Measurements from ENCODE around the gene RMND5A.
A peak's percentile ranks its signal among the peaks of the same experiment; 100 is the strongest.

Gene RMND5A

DNA sequence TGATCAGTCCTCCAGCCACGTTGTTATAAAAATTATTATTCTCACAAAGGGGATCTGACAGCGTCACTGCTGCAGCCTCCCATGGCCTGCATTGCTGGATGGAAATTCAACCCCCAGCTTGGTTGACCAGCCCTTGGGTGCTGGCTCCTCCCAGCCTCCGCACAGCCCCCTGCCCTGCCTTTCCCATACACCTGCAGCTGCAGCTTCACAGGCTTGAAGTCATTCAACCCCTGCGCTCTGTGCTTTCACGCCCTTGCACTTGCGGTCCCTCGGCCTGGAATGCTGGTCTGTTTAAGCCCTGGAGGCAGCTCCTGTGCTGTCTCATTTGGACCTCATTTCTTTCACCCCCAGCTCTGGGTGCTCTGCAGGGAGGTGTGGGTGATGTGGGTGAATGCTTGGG lies 71.5 kb downstream of the RMND5A start:
- no peak for DNase-seq (ENCODE audit: low read depth in 2 of 2)

DNA sequence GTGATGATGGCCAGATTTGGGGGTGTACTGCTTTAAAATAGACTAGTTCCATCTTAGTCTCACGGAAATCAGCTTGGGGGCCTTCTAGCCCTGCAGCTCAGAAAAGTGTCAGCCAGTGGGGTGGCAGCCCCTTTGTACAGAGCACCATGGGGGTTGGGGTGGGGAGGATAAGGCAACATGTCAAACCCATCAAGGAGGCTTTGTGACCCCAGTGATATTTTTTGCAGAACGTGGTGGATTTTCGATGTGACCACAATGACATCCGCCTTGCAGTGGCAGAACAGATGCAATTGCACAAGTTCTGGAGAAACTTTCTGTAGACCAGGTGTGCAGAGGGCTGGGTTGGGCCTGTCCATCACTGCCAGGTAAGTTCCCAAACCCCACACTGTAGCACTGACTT lies 73.7 kb downstream of the RMND5A start:
- DNase-seq (ENCODE audit: low read depth in 2 of 2), result no peak

DNA sequence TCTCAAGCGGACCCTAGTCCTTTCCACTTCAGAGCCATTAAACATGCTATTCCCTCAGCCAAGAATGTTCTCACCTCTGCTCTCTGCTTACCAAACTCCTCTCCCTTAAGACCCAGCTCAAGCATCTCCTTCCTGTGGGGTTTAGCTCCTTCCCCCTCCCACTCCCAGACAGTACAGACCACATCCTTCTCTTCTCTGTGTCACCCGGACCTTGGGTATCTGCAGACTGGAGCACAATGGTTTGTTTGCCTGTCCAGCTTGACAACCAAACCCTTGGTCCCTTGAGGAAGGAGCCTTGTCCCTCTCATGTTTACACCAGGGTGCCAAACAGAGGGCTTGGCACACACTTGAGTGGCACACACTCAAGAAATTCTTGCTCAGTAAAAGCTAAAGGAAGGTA lies 74.8 kb downstream of the RMND5A start:
- DNase-seq (ENCODE audit: low read depth in 2 of 2), result no peak

DNA sequence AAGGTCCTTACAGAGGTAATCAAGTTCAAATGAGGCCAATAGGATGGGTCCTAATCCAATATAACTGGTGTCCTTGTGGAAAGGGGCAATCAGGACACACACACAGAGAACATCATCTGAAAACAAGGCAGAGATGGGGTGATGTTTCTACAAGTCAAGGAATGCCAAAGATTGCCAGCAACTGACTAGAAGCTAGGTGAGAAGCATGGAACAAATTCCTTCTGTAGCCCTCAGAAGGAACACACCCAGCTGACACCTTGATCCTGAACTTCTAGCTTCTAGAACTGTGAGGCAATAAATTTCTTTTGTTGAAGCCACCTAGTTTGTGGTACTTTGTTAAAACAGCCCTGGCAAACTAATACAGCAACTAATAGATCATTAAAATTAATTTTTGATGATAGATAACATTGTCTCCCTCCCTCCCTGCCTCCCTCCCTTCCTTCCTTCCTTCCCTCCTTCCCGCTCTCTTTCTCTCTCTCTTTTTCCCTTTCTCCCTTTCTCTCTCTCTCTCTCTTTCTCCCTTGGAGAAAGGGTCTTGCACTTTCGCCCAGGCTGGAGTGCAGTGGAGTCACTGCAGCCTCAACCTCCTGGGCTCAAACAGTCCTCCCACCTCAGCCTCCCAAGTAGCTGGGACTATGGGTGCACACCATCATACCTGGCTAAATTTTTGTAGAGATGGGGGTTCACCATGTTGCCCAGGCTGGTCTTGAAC lies 80.9 kb downstream of the RMND5A start:
- no peak for DNase-seq (ENCODE audit: low read depth in 2 of 2)

DNA sequence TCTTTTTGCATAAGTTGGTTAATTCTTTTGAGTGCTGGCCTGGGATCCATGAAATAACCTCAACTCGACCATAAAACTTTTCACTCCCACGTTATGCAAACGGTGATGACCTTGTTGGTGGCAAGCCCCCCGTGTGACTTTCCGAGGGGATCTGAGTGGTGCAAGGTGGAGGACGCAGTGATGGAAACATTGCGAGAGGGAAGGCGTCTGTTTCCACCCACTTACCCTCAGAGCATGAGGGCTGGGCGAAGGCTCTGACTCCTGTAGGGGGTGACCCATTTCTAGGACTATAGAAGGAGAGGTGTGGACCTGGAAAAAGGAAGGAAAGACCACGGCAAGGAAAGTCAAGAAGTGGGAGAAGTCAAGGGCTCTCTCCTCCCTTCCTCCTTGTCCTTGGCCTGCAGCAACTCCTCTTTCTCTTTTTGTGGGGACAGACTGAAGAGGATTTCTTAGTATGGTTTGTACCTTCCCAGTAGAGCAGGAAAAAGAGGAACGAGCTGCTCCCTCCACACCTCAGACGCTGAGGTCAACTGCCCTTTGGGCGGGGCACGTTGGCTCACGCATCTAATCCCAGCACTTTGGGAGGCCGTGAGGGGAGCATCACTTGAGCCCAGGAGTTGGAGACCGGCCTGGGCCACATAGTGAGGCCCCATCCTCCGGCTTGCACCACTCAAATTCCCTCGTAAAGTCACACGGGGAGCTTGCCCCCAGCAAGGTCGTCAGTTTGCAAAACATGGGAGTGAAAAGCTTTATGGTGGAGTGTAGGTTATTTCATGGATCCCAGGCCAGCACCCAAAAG lies 86.2 kb downstream of the RMND5A start:
- no peak for DNase-seq (ENCODE audit: low read depth in 2 of 2)

DNA sequence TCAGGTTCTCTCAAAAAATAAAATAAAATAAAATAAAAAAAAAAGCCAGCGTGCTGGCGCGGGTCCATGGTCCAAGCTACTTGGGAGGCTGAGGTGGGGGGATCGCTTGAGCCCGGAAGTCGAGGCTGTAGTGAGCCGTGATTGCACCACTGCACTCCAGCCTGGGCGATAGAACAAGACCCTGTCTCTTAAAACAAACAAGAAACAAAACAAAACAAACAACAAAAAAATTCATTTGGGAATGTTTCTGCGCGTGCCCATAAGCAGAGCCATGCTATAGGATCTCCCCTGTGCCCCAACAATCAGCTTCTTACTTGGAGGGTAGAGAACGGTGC lies 87.0 kb downstream of the RMND5A start:
- DNase-seq (ENCODE audit: low read depth in 2 of 2), result no peak

DNA sequence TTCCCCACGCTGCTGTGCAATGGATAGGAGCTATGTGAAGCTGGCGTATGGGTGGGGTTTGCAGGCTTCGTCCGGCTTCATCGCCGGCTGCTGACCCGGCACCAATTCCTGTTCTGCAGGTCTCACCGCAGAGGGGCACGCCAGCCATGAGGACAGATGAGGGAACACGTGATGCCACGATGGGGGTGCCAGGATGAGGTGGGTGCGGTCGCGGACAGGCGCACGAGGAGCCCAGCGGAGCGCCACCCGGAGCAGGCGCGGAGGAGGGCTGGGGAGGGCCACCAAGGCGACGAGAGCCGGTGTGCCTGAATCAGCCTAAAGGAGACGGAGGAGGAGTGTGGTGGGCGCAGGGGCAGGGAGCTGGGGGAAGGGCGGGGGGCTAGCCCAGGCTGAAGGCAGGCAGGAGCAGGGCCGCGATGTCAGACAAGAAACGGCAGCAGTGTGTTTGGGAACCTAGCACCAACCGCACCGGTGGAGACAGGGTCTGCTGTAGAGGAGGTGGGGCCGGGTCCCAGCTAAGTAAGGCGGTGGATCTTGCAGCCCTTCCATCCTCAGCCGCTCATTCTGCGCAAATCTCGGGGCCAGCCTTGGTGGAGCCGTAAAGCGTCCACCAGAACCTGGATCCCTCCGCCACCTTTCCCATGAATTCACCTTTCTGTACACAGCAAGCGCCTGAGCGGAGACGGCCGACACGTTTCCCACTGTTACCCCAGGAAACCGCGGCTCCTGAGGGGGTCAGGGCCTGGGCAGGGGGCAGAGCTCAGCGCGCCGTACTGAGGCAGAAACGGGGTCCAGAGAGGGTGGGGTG lies 87.6 kb downstream of the RMND5A start:
- no peak for DNase-seq (ENCODE audit: low read depth in 2 of 2)

DNA sequence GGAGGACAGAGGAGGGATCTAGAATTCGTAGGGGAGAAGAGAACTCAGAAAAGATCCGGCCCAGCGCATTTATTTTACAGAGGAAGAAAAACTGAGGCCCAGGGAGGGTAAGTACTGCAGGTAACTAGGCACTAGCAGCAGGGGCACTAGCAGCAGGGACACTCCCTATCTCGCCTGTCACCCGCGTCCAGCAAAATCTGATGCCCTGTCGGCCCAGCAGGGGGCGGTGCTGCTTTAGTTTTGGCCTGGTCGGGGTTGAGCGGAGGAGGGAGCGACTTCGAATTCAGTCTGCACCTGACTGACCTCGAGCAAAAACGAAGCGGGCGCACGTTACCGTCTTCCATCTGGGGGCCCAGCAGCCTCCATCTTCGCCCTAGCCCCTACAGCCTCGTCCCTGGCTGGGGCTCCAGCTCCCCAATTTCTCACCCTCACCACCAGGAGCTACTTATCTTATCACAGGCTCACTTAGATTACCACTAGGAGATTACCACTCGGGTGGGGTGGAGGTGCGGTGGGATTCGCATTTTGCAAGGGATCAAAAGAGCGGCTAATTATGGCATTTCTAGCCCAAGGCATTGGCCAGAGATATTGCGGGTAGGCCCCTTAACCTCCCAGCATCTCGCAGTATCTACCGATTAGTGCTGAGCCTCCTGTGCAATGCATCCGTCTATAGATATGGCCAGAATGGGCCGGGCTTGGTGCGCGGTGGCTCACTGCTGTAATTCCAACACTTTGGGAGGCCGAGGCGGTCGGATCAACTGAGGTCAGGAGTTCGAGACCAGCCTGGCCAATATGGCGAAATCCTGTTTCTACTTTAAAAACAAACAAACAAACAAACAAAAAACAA lies 88.4 kb downstream of the RMND5A start:
- peak; percentile 85 to 92 for DNase-seq (ENCODE audit: low read depth in 2 of 2)

DNA sequence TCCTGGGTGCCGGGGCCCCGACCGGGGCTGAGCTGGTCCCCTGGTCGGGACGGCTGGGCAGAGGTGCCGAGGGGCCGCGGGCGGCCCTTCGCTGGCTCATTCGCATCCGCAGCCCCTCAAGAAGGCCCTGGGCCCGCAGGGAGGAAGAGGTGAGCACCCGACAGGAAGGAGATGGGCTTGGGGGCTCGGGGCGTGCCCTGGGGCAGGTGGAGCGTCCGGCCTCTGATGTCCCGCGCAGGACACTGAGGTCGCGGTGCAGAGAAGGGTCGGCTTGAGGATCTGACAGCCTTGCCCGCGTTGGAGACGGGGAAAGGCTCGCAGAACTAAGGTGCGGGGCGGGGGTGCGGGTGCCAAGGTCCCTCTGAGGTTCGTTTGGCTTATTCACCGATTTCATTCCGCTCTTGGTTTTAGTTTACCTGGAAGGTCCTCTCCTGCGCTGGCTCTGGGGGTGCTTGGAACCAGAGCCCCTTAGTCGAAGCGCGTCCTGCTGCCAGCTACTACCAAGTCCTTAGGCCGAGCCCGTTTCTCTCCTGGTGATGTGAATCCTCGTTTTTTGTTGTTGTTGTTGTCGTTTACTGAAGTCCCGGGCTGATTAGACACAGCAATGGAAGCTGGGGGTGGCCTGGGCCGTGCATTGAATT lies 89.5 kb downstream of the RMND5A start:
- no peak for DNase-seq (ENCODE audit: low read depth in 2 of 2)

DNA sequence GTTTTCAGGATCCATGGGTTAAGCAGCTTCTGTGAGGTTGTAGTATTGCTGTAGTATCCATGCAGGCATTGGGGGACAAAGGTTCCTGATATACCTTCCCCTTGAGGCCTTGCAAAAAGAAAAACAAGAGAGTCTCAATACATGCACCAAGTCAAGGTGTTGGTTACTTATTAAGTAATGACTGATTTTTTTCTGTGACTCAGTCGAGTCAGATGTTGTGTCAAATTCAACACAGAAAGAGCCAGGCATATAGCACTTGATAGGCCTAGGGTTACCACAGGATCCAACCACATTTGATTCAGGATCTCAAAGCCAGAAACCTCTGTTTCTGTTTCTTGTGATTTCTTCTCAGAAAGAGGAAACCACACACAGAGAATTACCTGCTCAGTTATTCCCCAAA lies 95.5 kb downstream of the RMND5A start:
- DNase-seq (ENCODE audit: low read depth in 2 of 2), result no peak

DNA sequence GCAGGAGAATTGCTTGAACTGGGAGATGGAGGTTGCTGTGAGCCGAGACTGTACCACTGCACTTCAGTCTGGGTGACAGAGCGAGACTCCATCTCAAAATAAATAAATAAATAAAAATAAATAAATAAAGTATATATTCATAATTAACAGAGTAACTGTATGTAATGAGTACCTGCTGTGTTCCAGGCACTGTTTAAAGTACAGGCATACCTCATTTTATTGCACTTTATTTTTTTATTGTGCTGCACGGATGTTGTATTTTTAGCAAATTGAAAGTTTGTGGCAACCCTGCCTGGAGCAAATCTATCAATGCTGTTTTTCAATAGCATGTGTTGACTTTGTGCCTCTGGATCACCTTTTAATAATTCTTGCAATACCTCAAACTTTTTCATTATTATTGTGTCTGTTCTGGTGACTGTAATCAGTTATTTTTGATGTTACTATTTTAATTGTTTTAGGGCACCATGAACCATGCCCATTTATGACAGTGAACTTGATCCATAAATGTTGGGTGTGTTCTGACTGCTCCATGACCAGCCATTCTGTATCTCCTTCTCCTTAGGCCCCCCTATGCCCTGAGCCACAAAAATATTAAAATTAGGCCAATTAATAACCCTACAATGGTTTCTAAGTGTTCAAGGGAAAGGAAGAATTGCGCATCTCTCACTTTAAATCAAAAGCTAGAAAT lies 98.2 kb downstream of the RMND5A start:
- DNase-seq (ENCODE audit: low read depth in 2 of 2), result no peak

DNA sequence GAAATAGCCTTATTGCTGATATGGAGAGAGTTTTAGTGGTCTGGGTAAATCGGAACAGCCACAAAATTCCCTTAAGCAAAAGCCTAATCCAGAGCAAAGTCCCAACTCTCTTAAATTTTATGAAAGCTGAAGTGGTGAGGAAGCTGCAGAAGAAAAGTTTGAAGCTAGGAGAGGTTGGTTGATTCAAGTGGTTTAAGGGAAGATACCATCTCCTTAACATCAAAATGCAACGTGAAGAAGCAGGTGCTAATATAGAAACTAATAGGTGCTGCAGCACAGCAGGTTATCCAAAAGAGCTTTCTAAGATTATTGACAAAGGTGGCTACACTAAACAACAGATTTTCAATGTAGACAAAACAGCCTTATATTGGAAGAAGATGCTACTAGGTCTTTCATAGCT lies 98.9 kb downstream of the RMND5A start:
- DNase-seq (ENCODE audit: low read depth in 2 of 2), result no peak

DNA sequence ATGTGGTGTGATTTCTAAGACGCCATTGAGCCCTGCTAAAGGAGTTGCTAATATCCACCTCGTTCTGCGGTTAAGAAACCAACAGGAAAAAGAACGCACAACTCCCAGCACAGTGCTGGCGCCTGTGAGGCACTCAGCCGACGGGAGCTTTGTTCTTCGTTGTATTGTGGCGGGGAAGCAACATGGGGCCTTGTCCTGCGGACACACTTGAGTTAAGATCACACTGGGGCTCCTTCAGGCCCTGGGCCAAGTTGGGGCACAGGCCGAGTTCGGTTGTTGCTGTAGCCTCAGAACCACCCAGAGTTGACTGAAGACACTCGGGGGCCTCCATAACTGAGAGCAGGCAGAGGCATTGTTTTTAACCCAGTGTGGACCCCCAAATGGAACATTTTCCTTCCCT lies 101.2 kb downstream of the RMND5A start:
- DNase-seq (ENCODE audit: low read depth in 2 of 2), result no peak

DNA sequence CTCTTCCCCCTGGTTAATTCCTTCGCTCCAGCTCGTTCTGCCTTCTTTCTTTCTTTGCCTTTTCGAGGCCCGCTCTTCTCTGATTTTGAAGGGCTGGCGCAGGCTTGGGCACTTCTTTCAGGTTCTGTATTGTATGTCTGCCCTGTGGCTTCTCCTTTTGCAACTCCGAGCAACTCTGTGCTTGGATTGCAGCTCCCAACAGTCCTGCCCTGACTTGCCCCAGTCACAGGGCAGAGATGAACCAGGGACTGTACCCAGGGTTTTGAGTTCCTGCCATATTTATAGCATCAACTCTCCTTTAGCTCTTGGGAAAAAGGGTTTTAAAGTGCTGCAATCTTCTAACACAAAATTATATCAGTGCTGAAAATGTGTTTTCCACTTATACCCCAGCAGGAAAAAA lies 101.8 kb downstream of the RMND5A start:
- no peak for DNase-seq (ENCODE audit: low read depth in 2 of 2)

DNA sequence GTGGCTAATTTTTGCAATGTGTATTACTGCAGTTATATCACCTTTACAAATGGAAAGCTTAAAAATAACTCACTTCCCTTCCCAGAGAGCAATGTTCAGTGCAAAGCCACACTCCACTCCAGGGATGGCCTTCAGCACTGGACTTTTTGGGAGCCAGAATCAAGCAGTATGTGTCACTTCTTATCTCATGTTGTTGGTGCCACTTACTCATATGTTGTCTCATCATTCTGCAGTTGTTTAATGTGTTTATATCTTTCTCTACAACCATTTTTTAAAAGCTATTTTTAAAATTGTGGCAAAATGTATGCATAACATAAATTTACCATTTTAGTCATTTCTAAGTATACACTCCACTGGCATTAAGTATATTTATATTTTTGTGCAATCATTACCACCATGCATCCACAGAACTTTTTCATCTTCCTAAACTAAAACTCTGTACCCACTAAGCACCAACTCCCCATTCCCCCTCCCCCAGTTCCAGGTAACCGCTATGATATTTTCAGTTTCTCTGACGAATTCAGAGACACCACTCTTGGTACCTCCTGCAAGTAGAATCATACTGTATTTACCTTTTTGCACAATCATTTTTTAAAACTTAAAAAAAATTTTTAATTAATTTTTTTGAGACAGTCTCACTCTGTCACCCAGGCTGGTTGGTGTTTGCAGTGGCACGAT lies 102.7 kb downstream of the RMND5A start:
- DNase-seq (ENCODE audit: low read depth in 2 of 2), result no peak

DNA sequence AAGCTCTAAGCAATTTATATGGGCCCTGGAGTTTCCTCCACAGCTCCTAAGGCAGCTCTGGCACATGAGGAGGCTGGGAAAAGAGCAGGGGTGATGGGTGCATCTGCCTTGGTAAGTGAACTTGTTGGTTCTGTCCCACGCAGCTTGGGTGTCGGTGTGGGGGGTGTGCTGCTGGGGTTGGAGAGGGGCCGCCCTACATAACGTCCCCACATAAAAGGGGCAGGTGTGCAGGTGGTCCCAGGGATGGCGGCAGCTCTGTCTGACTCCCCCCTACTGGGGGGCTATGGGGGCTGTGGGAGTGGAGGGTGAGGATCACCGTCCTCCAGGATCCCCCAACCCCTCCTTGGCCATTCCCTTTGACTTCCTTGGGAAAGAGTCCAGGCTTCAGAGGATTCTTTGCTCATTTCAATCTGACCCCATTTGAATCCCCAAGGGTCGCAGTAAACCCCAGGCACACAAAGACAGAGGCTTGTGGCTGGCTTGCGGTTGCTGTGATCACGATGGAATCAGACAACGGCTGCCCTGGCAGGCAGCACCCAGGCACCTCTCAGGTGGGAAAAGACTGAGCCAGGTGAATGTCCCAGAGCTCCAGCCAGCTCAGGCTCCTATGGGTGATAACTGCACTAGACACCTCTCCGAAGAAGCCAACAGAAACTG lies 105.1 kb downstream of the RMND5A start:
- DNase-seq (ENCODE audit: low read depth in 2 of 2), result no peak

DNA sequence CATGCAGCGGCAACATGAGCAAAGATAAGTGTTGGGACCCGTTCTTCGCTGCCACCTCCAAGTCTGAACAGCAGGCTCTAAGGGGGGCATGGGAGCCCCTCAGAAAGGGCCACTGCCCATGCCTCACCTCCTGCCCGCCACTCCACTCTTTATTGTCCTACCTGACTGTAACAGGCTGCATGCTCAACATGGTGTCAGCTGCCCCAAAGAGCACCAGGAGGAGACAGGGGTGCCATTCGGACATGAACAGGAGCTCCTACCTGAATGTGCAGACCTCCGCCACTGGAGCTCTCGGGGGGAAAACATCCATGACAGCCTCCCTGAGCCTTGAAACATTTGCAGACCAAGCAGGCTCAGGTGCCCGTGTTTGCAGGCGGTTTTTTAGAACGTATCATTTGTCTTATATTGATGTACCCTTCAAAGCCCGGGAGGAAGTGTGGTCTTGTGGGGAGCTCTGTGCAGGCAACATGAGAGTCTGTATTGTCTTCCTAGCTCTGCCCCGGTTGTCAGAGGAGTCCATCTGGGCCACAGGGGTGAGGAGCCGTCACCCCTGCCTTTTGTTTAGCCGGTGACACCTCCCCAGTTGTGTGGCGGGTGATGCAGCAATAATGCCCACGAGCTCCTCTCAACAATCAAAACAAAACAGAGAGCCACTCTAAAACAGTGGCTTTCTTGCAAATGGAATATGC lies 105.7 kb downstream of the RMND5A start:
- no peak for DNase-seq (ENCODE audit: low read depth in 2 of 2)

DNA sequence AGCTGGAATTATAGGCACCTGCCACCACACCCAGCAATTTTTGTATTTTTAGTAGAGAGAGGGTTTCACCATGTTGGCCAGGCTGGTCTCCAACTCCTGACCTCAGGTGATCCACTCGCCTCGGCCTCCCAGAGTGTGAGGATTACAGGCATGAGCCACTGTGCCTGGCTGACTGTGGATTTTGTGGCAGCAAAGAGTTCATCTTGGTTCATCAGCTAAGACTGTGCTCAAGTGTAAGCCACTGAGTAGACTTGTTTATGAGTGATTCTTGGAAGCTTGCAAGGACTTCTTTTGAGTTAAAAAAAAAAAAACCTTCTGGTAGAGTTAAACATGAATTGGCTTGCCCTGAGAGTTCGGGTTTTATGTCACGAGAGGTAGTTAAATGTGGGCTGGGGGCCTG lies 106.9 kb downstream of the RMND5A start:
- no peak for DNase-seq (ENCODE audit: low read depth in 2 of 2)
